Right kidney (tissue), 1 donor: ENCODE measurements around the gene STRADA.
A peak's percentile ranks its signal among the peaks of the same experiment; 100 is the strongest.

Source experiments
- DNase-seq: peaks from one replicate; pipeline ENCODE4 v3.0.0-alpha.2; 2016

STRADA gene

DNA sequence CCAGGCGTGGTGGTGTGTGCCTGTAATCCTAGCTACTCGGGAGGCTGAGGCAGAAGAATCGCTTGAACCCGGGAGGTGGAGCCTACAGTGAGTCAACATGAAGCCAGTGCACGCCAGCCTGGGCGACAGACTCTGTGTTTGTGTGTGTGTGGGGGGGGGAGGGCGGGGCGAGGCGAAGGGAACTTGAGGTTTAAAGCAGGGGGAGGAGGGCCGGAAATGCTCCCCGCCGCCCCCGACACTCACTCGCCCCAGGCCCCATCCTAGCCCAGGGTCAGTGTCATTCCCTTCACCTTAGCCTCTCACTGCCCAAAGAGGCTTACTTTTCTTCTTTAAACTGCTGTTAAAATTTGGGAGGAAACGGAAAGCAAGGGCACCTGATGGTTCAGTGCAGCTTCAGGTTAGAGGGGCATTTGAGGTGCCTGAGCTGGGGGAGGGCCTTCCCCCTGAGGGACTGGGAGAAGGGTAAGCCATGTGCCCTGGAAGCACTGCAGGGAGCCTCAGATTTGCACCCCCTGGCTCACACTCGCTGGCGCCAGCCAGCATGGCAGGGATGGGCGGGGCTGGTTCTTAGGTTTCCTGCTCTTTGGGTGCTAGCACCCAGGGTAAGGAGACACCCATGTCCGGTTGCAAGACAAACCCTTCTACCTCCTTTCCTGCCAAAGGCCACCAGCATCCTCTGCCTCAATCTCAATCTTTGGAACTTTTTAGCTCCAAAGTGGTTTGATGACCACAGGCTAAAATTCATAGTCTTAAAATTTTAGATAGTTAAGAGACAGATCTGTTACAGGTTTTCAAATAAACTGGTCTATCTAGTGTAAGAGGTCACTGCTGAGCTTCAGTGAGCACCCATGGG is 39.5 kb downstream of the STRADA start:
- DNase-seq, result no peak

GRCh38 chr17:63701456-63701820 is 40.2 kb downstream of the STRADA start:
- no peak for DNase-seq

GRCh38 chr17:63700528-63701455 is 40.8 kb downstream of the STRADA start:
- peak; percentile 83 for DNase-seq

GRCh38 chr17:63699638-63700527 is 41.7 kb downstream of the STRADA start, which contains the start of gene LIMD2:
Gene LIMD2, minus strand, starts transcription at chr17:63700125. Its CDS starts 827 bp downstream, at chr17:63699298.
- DNase-seq, result peak; percentile 82

DNA sequence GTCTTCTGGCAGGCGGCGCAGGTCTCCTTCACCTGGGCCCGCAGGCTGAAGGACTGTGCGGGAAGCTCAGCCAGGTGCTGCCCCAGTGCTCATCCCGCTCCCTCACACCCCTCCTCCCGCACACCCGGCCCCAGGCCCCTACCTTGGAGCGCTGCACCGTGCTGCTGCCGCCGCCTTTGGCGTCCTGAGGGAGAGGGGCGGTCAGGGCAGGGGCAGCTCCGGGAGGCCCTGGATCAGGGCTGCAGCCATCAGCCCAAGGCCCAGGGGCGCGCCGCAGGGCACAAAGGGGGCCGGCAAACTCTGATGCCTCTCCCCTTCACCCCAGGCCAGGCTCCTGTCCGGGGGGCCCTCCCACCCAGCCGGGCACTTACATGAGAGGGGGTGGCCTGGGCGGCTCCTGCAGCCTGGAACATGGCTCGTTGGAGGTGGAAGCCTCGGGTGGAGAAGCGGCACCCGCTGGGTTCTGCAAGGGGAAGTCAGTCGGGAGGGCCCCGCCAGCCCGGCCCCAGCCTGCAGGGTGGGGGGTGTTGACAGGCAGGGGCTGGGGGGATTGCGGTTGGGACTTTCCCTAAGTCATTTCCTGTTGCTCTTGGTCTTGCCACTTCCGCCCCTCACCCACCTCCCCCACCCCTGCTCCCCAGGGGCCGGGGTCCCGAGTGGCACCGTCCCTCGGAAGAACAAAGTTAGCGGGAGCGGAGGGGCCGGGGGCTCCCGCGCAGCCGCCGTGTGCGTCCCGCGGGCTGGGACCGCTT is 42.5 kb downstream of the STRADA start:
- peak; percentile 63 for DNase-seq

- no peak for DNase-seq
Observed at GRCh38 chr17:63698381-63698885, 43.2 kb downstream of the STRADA start.

GRCh38 chr17:63697341-63698286 is 44.0 kb downstream of the STRADA start:
- DNase-seq, result no peak

DNA sequence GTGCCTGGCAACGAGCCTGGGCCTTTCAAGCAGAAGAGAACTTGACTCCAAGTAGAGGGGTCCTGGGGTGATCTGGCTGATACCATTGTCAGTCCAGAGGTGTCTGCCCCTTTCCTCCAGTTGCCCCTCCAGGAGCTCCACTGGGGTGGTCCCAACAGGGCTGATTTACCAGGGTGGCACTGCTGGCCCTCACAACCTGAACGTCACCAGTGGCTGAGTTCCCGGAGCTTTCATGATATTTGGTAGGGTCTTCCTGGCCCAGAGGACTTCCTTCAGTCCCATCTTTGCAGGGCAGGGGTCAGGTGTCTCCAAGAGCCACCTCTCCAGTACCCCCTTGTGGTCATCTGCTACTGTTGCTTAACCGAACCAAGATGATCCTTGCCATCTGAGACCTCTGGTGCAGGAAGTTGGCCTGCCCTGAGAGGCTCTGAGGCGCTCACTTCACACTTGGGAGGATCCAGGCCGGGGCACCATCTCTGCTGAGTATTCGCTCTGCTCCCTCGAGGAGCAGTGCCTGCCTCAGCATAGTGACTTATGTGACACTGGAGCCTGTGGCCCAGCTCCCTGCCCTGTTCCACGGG is 45.1 kb downstream of the STRADA start:
- no peak for DNase-seq

- no peak for DNase-seq
Observed at GRCh38 chr17:63695889-63696288, 45.7 kb downstream of the STRADA start.

DNA sequence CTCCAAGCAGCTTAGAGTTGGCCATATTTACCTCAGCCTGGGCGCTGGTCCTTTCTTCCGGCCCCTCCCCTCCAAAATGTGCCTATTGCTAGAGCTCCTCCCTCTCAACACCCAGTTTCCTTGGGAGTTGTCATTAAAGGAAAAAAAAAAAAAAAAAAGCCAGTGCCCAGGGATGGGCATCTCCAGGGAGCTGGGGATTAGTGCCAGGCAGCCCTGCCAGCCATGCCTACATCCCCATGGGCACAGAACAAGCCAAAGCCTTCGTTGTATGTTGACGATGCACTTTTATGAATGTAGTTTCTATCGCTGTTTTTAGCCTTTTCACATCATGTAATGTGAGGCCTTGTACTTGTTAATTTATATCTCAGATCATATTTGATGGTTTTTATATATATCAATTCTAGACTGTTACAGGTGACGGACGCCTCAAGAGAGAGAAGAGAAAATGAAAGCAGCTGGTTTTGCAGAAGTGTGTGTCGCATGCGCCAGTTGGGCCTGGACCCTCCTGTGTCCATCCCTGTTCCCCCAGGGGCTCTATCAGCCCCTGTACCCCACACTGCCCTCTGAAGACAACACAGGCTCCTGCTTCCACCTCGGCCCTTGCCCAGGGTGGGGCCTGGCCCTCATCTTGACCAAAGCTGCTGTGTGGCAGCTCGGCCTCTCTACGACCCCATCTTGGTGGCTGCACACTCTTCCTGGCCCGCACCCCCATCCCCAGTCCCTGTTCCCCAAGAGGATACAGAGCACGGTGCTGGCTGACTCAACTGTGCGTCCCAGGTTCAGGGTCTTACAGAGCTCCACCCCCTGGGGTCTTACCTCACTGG is 46.4 kb downstream of the STRADA start:
- DNase-seq, result no peak

DNA sequence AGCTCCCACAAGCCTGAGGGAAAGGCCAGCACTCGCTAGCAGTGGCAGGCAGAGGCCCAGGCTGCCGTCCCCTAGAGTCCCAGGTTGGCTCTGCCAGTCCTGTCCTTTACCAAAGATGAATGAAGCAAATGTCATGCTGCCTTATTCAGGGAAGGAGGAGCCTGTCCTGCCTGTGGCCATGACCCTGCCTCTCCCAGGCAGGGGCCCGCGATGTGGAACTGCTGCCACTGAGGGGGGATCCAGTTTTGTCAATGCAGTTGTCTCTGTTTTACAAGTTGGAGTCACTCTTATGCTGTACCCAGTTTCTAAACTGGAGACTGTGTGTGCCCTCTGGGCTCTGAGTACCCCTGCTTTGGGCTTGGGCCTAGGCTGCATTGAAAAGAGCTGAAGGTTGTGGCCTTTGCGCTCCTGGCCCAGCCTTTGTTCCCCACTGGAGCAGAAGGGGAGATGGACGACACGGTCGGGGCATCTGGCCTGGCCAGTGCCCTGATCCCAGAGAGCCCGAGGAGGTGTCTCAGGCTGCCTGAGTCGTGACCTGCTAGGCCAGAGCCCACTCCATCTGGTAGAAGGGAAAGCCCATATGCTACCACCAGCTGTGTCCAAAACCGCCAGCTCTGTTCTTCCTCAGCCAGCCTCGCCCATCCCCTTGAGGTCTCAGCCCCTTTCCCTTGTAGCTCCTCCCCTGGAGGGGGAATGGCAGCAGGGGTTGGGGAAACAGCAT is 47.2 kb downstream of the STRADA start:
- no peak for DNase-seq

GRCh38 chr17:63693411-63694113 is 48.0 kb downstream of the STRADA start:
- DNase-seq, result no peak

- DNase-seq, result no peak
Observed at GRCh38 chr17:63692195-63692816, 49.3 kb downstream of the STRADA start.

GRCh38 chr17:63689479-63689878 is 52.1 kb downstream of the STRADA start:
- no peak for DNase-seq

DNA sequence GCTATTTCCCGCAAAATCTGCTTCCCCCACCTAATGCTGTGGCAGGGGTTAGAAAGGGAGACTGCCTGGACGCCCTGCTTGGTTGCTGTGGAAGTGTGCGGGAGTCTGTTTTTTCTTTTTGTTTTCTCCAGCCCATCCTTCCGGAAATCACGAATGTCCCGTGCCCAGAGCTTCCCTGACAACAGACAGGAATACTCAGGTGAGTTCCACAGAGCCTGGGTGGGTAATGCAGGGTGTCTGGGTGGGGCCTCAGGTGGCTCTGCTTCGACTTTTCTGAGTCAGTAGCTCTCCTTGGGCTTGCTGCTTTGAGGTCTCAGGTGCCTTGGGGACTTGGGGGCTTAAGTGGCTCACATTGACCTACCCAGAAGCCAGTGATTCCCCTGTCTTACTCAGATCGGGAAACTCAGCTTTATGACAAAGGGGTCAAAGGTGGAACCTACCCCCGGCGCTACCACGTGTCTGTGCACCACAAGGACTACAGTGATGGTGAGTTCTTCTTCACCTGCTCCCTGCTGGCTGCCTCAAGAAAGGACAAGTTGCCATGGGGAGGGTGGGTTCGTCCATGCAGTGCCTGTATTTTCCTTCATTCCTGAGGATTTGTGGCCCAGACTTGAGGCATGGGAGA is 53.1 kb downstream of the STRADA start:
- no peak for DNase-seq

DNA sequence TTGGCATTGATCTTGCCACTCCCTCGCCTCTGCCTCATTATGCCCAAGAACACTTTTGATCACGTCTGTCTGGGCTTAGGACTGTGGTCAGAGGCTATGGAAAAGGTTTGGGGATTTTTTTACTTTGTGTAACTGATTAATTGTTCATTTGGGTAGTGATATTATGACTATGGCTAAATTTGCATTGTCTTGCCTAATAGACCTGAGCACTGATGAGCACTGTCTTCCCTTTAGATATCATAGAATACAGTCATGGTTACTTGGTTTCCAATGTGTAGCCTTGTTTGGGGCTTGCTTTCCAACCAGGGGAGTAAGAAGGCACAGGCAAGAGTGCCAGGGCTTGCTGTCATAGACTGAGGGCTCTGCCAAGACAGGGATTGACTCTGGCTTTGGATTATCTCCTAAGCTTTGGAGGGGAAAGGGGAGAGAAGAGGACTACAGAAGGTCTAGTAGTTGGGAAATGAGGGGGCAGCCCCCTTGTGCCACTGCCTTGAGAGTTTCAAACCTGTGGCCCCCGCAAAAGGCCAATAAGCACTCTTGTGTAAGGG is 55.4 kb downstream of the STRADA start:
- DNase-seq, result no peak
